SKM-1 treated with dmso at 0.1 percent for 144 hours (cell line): ENCODE measurements around the gene ARNT2.

Source experiments
- DNase-seq: peaks from one replicate; lab custom pipeline; 2025; ENCODE audit not compliant: unreplicated experiment; lab: John Stamatoyannopoulos, UW

The ARNT2 gene

DNA sequence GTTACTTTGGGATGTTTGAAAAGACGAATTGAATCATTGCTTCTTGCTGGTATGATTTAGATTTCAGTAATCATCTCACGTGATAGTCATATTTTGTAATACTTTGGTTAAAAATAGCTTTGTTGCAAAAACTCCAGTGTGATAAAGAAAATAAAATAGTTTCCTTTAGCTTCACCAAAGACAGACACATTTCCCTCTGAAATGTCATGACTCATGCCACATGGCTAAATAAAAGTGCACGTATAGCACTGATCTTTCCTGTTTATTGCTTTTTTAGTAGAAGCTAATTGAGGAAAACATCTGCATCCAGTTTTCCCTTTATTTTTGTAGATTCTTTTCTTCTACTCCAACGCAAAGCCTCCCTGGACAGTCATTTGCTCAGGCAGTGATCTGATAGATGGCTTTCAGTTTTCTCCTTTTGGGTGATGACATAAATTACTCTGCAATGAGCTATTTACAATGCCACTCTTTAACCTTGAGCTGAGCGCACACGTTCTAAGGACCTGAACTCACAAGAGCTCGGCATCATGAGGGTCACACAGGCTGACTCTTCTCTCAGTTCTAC, 84.9 kb downstream of the ARNT2 start:
- no peak for DNase-seq

DNA sequence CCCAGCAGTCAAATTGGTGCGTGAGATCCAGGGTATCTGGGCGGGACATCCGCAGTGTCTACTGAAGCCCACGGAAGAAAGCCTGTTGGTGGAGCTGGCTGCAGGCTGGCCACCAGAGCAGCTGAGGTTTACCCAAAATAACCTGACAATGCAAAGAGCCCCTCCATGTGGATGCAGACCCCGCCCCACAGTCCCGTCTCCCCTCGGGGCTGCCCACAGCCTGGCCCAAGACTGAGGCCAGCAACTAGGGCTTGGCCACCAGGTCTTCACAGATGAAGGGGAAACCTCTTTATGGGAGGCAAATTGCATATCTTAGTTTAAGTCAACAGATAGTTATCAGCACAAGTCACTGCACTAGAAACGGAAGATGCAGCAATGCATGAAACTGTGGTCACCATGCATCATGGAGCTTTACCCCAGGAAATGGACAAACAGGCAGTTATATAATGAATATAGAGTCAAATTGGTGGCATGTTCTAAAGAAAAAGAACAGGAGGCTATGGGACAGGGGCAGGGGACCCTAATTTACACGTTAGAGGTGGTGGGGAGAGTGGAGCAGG, 86.3 kb downstream of the ARNT2 start:
- DNase-seq, result no peak

DNA sequence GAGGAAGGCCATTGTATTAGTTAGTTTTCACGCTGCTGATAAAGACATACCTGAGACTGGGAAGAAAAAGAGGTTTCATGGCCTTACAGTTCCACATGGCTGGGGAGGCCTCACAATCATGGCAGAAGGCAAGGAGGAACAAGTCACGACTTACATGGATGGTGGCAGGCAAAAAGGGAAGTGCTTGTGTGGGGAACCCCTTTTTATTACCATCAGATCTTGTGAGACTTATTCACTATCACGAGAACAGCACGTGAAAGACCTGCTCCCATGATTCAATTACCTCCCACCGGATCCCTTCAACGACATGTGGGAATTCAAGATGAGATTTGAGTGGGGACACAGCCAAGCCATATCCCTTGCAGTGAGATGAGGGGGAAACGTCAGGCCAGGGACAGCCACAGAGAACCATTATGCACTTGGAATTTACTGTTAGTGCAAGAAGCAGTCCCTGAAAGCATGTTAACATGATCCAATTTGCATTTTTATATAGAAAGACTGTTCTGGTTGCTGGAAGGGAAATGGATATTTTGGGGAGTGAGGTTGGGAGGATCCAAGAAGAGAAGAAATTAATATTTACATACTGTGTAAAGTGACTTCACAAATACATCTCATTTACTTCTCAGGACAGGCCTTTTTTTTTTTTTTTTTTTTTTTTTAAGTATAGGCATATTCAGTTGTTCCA, 87.1 kb downstream of the ARNT2 start:
- DNase-seq, result no peak

DNA sequence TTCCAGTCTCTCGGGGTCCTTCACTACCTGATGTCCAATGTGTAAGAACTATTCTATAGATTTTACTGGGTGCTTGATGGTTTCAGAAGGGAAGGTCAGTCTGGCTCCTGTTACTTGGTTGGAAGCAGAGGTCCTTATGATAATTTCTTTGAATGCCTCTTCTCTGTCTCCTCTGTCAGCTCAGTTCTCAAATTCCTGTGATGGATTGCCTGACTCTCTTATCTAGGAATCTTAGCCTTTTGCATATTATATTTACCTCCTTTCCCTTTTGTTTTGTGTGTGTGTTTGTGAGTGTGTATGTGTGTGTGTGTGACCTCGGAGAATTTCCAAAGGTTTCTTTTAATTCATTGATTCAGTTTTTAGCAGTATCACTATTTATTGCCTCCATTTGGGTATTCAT, 88.2 kb downstream of the ARNT2 start:
- DNase-seq, result no peak

DNA sequence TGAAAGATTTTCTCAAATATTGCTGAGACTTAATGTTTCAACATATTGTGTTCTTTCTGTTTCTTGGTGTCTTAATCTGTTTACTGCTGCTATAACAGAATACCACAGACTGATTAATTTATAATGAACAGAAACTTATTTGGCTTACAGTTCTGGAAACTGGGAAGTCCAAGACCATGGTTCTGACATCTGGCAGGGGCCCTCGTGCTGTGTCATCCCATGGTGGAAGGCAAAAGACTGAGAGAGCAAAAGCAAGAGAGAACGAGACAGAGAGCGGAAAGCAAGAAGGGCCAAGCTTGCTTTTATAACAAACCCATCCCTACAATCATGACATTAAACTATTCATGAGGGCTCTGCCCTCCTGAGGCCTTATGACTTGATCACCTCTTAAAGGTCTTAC, 88.7 kb downstream of the ARNT2 start:
- DNase-seq, result no peak

DNA sequence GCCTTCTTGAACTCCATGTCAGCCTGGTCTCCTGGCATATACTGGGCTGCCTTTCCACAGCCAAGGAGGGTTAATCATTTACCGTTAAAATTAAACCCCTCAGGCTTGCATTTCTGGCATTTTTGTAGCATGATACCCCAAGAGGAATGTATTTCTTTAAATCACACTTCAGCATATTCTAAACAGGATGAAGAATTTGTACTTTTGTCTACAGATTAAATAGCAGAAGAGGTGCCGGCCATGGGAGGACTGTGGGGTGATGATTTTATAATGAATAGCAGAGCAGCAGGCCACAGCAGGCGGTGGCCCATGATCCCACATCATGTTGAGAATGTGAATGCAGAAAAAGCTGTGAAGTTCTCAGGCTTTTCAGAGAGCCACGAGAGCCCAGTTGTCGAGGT, 90.2 kb downstream of the ARNT2 start:
- no peak for DNase-seq

DNA sequence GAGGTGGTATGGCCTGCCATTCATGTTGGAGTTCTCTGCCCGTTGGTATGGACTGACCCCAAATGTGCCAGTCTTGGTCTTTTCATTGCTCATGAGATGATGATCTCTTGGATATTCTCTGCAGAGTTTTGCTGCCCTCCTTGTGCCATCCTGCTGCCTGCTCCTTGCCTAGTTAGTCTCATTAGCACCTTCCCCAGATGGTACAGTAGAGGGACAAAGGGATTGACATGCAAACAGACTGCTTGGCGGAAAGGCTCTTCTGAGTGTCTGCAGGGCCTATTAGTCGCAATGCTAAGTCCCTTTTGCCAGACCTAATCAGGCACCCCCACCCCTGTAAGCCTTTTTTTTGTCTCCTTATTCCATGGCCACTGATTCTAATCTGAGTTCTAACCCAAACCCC, 90.6 kb downstream of the ARNT2 start:
- DNase-seq, result no peak

DNA sequence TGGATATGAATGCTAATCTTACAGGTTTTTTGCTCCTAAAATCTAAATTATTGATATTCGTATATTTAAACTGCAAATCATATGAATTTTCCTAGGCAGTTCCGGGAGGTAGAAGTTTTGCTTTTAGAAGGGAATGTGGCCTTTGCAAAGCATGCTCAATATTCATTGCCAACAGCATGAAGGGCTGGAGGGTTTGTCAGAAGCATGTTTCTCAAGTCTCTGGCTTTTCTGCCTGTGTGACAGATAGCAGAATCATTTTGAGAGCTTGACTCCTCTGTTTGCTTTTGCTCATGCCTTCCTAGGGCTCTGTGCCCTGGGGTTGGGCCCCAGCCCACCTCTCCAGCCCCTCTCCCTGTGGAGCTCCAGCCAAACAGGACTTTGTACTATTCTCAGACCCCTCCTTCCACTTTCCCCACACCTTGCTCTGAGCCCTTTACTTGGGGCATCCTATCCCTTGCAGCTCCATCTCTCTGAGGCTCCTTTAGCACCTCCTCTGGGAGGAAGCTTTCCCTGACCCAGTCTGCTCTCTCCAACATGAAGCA, 91.3 kb downstream of the ARNT2 start:
- DNase-seq, result no peak

DNA sequence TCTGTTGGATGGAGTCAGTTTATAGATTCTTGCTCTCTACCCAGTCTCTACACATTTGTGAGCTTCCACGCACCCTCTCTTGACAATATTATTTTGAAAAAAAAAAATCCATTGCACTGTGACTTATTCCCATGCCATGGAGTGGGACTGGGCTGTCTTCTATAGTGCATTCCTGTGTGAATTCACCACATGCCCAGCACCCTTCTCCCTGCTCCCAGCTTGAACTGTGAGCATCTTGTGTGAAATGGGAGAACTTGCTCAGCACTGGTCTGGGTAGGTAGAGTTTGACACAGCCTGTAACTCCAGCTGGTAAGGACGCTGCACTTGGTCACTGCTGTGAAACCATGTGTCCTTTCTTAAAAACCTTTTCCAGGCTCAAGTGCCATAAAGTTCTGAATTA, 91.9 kb downstream of the ARNT2 start:
- DNase-seq, result no peak

DNA sequence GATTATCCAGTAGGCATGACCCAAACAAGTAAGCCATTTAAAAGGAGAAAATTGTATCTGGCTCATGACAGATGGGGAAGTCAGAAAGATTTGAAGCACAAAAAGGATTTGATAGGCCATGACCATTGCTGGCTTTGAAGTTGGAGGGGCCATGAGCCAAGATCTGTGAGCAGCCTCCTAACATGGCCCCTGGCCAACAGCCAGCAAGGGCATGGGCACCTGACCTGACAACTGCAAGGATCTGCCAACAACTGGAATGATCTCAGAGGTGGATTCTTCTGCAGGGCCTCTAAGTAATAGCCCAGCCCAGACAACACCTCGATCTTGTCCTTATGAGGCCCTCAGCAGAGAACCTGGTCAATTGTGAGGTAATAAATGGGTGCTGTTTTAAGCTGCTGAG, 93.0 kb downstream of the ARNT2 start:
- no peak for DNase-seq

DNA sequence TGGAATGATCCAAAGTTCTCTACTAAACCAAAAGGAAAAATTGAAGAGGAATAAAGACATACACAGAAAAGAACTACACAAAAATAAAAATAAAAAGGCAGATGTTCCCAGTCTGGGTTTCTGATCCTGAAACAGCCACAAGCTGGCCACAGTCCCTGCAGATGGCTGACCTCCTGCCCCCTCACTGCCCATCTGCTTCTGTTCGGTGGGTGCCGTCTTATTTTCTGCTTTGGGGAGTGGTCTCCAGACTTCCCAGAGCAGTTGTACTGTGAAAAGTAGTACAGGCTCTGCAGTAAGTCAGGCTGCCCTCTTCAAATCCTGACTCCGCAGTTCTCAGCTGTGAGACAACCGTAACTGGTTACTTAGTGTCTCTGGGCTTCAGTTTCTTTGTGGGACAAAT, 94.5 kb downstream of the ARNT2 start:
- no peak for DNase-seq

DNA sequence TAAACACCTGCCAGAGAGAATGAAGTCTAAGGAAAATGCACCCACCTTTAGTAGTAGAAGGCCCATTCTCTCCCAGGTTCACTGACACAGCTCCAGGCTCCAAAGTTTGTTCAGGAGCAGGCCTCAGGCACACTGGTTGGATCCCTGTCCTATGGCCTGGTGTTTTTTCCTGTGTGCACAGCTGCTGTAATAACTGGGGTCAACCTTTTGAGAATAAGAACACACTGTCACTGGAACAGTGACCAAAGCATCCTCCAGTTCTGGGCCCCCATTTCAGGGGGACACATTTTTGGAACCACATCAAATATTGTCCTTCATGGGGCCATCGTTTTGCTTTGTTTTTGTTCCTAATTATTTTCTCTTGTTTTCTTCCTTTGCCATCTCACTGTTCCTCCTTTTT, 95.8 kb downstream of the ARNT2 start:
- no peak for DNase-seq

DNA sequence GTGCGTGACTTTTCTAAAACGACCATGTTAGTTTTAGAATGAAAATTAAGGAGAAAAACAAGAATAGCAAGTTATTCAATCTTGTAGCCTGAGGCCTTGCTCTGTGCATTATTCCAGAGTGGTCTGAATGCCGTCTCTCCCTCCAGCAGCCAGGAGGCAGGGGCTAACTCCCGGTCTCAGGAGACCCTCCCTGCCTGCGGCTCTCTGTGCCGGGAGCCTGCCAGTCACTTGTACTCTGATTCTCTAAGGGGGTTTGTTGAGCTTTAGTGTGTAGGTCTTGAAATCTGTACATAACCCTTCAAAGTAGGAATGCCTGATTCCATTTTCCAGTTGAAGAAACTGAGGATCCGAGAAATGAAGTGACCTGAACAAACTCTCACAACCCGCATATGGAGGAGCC, 97.3 kb downstream of the ARNT2 start:
- DNase-seq, result no peak

DNA sequence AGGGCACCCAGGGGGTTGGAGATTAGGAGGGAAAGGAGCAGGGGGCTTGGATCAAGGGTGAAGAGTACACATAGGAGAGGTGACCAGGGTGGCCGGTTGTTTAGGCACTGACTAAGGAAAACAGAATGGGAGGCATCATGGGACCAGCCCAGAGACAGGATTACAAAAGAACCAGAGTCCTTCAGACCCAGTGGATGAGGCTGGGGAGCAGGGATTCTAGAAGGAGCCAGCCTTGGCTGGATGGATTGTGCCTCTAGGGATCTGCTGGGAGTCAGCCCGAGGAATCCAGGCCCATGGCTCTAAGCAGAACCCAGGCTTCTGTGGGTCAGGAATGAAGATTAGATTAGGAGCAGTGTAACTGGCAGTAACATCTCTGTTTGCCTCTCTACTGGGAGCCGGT, 98.6 kb downstream of the ARNT2 start:
- DNase-seq, result no peak

DNA sequence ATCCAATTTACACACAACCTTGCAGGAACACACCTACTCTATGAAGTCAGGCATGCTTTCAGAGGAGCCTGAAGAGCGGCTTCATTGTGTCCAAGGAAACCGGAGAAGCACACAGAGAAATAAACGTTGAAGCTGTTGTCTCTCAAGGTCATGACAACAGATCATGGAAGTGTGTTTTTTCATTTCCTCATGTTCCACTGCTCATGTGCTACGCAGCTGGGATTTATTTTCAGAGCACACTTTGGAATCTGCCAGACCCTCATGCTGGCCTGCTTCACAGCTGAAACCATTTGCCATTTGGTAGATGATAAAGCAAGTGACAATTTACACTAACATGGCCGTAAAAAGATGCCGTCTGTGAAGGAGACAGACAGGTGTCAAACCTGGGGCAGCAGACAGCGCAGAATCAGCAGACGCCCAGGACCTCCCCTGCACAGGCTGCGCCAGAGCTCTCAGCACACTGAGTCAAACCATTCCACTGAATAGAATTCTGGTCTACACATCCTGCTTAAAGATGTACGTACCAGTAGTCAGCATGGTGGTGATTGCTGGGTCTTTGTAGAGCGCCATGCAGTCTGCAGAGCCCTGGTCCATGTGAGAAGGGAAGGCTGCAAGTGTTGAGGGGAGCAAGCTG, 99.3 kb downstream of the ARNT2 start:
- no peak for DNase-seq

DNA sequence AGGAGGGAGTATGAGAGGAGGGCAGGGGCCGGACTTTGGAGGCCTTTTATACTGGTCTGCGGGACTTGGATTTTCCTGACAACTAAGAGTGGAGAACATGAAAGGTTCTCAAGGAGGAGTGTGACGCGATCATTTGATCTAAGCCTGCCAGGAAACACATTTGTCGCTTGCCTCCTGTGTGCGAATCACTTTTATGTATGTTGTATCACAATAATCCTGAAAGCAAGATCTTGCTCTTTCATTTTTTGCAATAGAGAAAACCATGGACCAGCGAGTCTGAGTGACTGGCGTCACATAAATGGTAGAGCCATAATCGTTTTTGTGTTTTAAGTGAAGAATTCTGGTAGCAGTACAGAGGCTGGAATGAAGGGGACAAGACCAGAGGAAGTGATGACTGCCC, 100.7 kb downstream of the ARNT2 start:
- DNase-seq, result no peak

DNA sequence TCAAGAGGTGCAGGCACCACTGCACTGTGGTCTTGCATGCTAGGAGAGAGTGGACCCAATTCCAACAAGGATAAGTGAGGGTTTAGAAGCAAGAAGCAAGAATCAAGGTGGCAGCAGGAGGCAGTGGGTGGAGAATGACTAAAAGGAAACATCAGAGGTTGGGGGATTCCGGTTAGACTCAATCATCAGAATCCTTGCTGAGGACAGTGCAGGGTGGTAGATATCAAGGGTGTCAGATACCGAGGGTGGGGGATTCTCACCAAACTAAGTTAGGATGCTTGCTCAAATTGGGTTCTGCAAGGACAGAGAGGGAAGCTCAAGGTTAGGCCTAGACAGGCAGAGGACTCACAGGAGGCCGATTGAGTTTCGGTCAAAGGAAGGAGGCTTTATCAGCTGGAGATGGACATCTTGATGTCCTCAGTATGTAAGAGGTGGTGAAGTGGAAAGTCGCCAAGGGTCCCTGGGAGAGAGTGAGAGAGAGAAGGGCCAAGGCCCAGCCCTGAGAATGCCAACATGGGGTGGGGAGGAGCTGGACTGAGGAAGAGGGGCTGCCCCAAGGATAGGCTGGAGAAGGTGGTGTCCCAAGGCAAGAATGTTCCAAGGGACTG, 102.2 kb downstream of the ARNT2 start:
- DNase-seq, result no peak

DNA sequence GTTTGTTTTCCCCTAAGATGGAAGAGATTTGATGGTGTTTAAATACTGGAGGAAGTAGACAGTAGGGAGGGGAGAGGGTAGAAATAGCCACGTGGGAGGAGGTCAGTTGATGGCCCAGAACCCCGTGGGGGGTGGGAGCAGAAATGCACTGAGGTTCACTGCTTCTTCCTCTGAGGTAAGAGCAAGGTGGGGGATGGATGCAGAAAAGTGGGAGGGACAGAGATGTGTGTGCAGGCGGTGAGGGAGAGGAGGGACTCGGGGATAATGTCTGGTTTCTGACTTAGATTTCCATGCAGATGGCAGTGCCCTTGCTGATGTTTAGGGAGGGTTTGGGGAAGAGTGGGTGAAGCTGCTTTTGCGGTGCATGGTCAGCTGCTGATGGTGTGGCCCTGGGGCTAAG, 102.9 kb downstream of the ARNT2 start:
- no peak for DNase-seq

DNA sequence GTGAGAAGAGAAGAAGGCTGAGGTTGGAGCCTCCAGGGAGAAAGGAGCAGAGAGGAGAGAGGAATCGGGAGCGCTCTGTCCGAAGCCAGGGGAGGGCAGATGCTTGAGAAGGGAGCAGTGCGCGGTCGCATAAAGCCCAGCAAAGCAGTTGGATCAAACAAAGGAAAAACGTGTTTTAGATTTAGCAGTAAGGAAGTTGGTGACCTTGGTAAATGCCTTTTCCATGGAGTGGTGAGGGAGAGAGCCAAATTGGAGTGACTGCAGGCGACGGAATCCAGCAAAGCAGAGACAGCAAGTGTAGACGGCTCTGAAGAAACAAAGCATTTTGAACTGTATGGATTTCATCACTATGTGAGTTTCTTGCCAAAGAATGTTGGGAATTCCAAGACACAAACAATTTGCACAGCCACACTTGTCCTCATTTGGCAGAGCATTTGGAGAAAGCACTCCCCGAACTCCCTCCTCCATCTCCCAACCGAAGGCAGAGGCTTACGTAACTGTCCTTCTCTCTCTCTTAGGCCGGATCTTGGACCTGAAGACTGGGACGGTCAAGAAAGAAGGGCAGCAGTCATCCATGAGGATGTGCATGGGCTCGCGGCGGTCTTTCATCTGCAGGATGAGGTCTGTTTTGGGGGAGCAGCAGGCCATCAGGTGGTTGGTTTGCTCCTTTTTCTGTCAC, 103.6 kb downstream of the ARNT2 start:
- DNase-seq, result no peak

DNA sequence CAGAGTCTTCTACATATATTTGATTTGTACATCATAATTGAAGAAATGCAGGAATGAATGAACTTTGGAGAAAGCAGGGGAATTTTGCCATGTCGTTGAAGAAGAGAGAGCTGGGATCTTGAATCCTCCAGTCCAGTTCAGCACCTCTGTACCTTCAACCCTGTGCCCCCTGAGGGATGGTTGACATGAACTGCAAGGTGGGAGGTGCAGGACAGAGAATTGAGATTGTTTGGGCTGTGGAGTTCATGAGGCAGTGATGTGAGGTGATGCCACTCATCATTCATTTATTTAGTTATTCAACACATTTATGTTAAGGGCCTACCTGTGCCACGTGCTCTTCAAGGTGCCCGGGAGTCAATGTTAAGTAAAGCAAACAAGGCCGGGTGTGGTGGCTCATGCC, 104.6 kb downstream of the ARNT2 start:
- no peak for DNase-seq

DNA sequence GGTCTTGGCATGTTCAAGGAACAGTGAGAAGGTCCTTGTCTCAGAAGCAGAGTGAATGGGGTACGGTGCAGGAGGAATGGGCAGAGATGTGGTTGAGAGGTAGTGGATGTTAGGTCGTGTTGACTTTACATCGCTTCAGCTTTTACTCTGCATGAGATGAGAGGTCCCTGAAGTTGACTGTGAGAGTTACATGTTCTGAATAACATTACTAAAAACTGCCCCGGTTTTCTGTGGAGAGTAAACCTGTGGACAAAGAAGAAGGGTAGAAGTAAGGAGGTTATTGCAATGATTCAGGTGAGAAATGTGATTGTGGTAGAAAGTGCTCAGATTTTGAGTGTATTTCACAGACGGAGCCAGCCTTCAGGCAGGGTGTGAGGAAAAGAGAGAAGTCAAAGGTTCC, 105.6 kb downstream of the ARNT2 start:
- no peak for DNase-seq
